GM13977 (cell line): ENCODE measurements around the gene C2orf76.

ENCODE experiments used
- DNase-seq: peaks from one replicate; pipeline ENCODE4 v3.0.0; 2012; ENCODE audit warnings: low spot score
- in situ Hi-C: fragments of 300-500 bp; cut with MboI; formaldehyde crosslinking; loops from one replicate; pipeline ENCODE4 v1.12.0; 2022; ENCODE audit warnings: low sequenced_read_pairs, low pct_unique_long_range_greater_than_20kb, mixed read lengths, inconsistent platforms; ENCODE audit not compliant: unreplicated experiment
- TF ChIP-seq, protein P1 (sequence below): IDR thresholded peaks from 2 replicates; pipeline ENCODE4 v1.5.1; 2012; ENCODE audit warnings: mild to moderate bottlenecking, control low read depth; ENCODE audit not compliant: insufficient read depth; ENCODE audit errors: extremely low read depth, missing control alignments

The C2orf76 gene

DNA sequence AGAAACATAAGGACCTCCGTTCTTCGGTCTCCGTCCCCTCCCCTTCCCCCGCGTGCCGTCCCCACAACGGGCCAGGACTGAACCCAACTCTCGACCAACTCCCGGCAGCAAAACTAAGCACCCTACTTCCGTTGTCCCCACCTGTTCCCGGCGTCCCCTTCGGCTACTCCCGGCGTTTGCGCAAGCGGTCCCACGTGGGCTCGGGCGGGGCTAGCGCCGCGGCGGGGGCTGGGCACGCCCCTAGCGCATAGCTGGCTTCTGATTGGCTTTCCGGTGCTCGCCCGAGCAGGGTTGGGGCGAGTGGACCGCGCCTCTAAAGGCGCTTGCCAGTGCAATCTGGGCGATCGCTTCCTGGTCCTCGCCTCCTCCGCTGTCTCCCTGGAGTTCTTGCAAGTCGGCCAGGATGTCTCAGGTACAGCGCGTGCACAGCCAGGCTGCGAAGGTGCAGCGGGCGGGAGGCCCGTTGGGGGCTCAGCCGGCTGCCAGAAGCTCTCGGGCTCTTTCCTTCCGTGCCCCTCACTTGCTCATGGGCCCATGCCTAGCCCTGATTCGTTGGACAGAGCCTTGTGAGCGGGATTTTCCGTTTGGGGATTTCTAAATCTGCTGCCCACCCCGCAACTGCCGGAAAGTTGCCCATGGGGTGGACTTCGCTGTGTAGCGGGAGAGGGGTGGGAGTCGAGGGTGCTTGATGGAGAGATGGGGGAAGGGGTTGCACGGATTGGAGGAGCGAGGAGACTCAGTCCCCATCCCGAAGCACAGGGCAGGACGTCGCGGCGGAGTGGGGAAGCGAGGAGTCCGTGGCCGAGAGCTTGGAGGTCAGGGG, at the start of gene C2orf76, which contains the start of gene DBI:
TSS of gene C2orf76 (minus strand) at position 186 of the 823 bp plus-strand sequence. CDS start 26,875 bp downstream, outside the sequence.
TSS of gene DBI (plus strand) at position 329 of the 823 bp plus-strand sequence. CDS start at position 404, 75 bp downstream.
- TF ChIP-seq, protein P1, sequence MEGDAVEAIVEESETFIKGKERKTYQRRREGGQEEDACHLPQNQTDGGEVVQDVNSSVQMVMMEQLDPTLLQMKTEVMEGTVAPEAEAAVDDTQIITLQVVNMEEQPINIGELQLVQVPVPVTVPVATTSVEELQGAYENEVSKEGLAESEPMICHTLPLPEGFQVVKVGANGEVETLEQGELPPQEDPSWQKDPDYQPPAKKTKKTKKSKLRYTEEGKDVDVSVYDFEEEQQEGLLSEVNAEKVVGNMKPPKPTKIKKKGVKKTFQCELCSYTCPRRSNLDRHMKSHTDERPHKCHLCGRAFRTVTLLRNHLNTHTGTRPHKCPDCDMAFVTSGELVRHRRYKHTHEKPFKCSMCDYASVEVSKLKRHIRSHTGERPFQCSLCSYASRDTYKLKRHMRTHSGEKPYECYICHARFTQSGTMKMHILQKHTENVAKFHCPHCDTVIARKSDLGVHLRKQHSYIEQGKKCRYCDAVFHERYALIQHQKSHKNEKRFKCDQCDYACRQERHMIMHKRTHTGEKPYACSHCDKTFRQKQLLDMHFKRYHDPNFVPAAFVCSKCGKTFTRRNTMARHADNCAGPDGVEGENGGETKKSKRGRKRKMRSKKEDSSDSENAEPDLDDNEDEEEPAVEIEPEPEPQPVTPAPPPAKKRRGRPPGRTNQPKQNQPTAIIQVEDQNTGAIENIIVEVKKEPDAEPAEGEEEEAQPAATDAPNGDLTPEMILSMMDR: no peak
- peak; percentile 96 for DNase-seq
- in situ Hi-C loops: no loop called here

DNA sequence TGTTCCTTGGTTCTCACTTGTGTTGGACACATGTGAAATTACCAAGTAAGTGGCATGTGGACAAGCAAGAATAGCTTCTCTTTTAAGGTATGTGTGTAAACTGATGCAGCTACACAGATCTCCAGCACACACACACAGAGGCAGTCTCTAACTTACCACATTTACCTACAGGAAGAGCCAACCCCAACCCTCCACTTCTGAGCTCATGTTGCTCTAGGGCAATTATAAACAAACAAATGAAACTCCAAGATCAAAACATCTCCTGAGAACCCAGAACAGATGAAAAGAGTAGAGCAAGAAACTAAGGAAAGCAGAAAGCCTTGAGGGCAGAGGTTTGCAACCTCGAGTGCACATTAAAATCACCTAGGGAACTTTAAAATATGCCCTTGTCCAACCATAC, 49.0 kb upstream of the C2orf76 start:
- TF ChIP-seq, protein P1: no peak
- no peak for DNase-seq
- in situ Hi-C loops: loop anchor here (10.0 to 25.0 kb wide), 2 partner anchors 59 to 247 kb away; no protein-coding TSS in a partner anchor

DNA sequence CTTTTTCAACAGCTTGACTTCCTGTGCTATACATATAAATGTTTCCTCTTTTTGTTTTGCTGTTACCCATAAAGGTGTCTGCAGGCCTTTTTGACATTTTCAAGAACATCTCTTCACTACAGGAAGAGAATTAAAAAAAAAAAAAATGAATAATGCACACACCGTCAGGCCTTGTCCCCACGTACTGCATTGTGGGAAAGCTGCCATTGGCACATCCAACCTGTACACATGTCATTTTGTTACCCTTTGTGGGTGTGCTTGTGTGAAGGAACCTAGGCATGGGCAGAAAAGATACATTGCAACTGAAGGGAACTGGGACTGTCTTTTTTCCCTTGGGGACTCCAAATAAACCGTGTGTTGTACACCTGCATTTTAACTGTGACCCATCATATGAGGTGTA, 48.3 kb upstream of the C2orf76 start:
- in situ Hi-C loops: loop anchor here (10.0 to 25.0 kb wide), 2 partner anchors 60 to 247 kb away; no protein-coding TSS in a partner anchor

DNA sequence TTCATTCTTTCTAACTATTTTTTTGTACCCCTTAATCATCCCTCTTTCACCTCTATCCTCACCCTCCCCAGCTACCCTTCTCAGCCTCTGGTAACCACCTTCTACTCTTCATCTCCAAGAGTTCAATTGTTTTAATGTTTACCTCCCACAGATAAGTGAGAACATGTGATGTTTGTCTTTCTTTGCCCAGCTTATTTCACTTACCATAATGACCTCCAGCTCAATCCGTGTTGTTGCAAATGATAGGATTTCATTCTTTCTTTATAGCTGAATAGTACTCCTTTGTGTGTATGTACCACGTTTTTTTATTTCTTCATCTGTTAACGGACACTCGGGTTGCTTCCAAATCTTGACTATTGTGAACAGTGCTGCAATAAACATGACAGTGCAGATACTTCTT, 42.9 kb upstream of the C2orf76 start:
- in situ Hi-C loops: loop anchor here (25.0 kb wide), 1 partner anchor 253 kb away; no protein-coding TSS in a partner anchor
- no peak for DNase-seq
- TF ChIP-seq, protein P1: no peak

More for the DNA sequence above, 48.3 kb upstream of the C2orf76 start:
- TF ChIP-seq, protein P1: no peak
- DNase-seq: no peak

DNA sequence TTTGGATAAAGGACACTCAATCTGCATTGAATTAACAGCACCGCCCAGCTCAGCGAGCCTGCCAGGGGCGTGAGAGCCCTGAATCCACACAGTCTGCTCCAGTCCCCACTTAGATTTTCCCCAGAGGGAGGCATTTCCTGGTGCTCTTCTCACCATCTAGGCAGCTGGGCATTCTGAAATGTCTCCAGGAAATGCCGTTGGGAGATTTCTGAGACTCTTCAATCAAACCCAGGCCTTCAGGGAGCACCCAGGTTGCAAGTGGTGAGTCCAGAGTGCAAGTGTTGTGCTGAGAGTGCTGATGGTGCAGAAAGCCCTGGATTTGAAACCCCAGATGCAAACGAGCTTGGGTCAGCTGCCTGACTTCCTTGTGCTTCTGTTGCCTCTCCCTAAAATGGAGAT, 41.6 kb upstream of the C2orf76 start:
- TF ChIP-seq, protein P1: no peak
- DNase-seq: no peak
- in situ Hi-C loops: loop anchor here (25.0 kb wide), 1 partner anchor 254 kb away; no protein-coding TSS in a partner anchor

DNA sequence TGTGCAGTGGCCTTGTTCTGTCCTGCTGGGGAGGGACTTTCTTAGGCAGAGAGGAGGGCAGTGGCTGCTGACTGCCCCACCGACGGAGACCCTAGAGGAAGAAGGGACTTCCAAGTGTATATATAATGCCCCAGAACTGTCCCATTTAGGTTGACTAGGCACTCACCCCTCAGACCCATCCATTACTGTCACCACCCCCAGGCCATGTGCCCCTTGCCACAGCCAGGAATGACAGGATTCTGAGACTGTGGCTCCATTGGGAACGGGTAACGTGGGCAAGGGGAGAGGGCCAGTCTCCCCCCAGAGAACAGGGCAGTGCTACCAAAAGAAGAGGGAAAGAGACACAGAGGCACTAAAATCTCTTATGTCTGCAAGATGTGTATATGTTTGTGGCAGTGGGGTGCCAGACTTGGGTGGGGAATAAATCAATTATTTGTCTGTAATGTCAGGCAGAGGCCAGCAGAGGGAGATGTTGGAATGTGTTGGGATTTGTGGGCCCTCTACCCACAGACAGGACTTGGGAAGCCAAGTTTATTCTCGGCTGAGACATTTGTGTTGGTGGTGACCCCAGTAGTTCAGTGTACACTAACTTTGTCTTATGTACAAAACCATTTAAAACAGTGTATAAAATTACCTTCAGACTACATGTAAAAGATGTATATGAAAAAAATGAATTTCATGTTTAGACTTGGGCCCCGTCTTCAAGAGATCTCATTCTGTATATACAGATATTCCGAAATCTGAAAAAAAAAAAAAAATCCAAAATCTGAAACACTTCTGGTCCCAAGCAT, 41.0 kb upstream of the C2orf76 start:
- TF ChIP-seq, protein P1: peak; percentile 78
- in situ Hi-C loops: loop anchor here (25.0 kb wide), 1 partner anchor 255 kb away; no protein-coding TSS in a partner anchor
- peak; percentile 63 for DNase-seq
